ENCODE measurements around the gene KDR.

DNA sequence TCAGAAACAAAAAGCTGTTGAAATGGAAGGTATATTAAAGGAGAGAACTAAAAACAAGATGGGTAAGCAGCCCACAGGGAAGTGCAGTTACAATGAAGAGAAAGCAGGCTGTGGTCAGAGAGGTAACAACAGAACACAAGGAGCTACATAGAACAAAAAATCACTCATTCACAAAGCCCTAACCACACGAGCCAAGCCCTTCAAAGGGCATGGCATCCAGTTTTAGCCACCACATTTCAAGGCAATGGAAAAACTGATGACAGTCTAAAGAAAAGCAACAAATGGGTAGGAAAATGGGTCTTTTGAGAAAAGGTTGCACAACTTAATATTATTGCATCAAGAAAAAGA lies 37.5 kb downstream of the KDR start:
- TF ChIP-seq, protein P1, sequence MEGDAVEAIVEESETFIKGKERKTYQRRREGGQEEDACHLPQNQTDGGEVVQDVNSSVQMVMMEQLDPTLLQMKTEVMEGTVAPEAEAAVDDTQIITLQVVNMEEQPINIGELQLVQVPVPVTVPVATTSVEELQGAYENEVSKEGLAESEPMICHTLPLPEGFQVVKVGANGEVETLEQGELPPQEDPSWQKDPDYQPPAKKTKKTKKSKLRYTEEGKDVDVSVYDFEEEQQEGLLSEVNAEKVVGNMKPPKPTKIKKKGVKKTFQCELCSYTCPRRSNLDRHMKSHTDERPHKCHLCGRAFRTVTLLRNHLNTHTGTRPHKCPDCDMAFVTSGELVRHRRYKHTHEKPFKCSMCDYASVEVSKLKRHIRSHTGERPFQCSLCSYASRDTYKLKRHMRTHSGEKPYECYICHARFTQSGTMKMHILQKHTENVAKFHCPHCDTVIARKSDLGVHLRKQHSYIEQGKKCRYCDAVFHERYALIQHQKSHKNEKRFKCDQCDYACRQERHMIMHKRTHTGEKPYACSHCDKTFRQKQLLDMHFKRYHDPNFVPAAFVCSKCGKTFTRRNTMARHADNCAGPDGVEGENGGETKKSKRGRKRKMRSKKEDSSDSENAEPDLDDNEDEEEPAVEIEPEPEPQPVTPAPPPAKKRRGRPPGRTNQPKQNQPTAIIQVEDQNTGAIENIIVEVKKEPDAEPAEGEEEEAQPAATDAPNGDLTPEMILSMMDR (IDR thresholded peaks at IDR 0.05) = no peak
- no peak for TF ChIP-seq POLR2AphosphoS5 (IDR thresholded peaks at IDR 0.05)
